ENCODE results near the gene RBM4. TPM values are rescaled to one million over a fixed set of nuclear protein-coding genes. Genes with fewer than 3 reads are reported as not detected.
A peak's percentile ranks its signal among the peaks of the same experiment; 100 is the strongest.

Gene RBM4
- polyA plus RNA-seq (2011; rRNA removed) (190 and 264 TPM in 2 replicates), polyA plus RNA-seq (2017; fragmentation: RNase III; extraction: RNeasy Plus Mini Kit Qiagen cat#74134 plus additional on column Dnase treatment) (164 to 171 TPM (median 168 TPM) in 3 replicates), polyA minus RNA-seq (2011; rRNA and poly(A)+ RNA removed) (131 and 144 TPM in 2 replicates)
- 185 and 196 TPM in 2 replicates for polyA plus RNA-seq (2012; cell fraction: cytosol; rRNA removed)
- 198 and 233 TPM in 2 replicates for polyA plus RNA-seq (2012; cell fraction: nucleus; rRNA removed)

DNA sequence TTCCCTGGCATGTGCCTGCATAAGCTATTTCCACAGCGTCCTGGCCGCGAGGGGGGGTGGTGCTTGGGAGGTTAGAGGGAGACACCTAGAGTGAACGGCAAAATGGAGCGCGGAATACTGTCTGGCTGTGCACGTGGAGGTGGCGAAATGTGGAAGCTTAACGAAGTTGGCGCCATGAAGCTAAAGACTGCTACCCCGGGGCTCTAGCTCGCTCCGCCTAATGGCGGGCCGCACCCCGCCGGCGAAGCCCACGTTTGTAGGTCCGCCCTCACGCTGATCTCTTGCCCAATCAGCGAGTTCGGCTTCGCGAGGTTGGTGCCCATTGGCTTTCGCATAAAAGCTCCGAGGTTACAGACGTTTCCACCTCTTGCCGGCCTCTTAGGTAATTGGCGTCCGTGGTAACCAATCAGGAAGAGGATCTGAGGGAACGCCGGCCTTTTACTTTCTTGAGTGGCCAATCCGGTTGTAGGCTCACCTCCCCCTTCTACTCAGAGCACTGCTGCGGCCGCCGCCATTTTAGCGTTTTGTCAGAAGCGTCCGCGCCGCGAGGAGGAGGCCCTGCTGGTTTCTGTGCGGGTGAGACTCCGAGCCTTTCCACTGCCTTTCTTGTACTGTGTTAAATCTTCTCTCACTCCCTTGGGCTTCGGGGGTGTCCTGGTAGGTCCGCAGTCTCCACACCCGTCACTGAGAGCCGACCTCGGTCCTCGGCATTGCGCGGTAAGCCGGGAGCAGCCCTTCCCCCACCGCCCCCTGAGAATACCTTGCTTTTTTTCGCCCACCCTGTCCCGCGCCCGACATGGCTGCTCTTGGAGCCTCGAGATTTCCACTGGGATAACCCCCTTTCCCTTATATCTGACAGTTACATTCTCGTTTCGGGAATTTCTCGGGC, at the start of gene RBM4:
Gene RBM4 (plus strand): TSS at position 527 of the 889 bp plus-strand sequence. CDS start 1,009 bp downstream, outside the sequence.
- H3K4me3 ChIP-seq = peak within 1 kb of the TSS; percentile 71
- peak within 1 kb of the TSS; percentile 88 to 91 for H3K27ac ChIP-seq
- CTCF ChIA-PET = interaction anchor here (0.7 to 2.9 kb wide), 21 partner anchors 9 to 252 kb away, joined by 3 to 12 read pairs (median 3); partner anchors contain the start of genes CTSF and RBM14
- ATAC-seq = peak; percentile 95
- POLR2A ChIA-PET = interaction anchor here (0.6 to 3.0 kb wide), 24 partner anchors 10 to 256 kb away, joined by 3 to 60 read pairs (median 6); partner anchors contain the start of genes CCDC87, CCS, CTSF and DPP3
- DNase-seq (ENCODE audit: low read depth in 1 of 2, low spot score in 1 of 2) = peak; percentile 99 to 100
- H3K4me1 ChIP-seq = peaks cover 44% of the 10 kb centered on the region
- H3K9me3 ChIP-seq = no peaks in the 10 kb centered on the region
- peak within 1 kb of the TSS; percentile 85 for H3K4me2 ChIP-seq
- FAIRE-seq = no peak
- 2% methylated on average over 33 of the region's 63 CpGs for WGBS (ENCODE audit: missing lambda C conversion rate)
- no peak for TF ChIP-seq FOXS1 (CRISPR knock-in tag; IDR thresholded peaks at IDR 0.05)
- no peak for TF ChIP-seq HOXB13 (CRISPR knock-in tag; IDR thresholded peaks at IDR 0.05; ENCODE audit: low read depth)
- no peak for TF ChIP-seq NFE2L2 (conservative IDR thresholded peaks at IDR 0.05; ENCODE audit: low read length)
- TF ChIP-seq ESRRA (IDR thresholded peaks at IDR 0.05; ENCODE audit: borderline replicate concordance, low read length) = no peak
- TF ChIP-seq FOSB (CRISPR knock-in tag; IDR thresholded peaks at IDR 0.05) = no peak
- no peak for TF ChIP-seq KDM1A (IDR thresholded peaks at IDR 0.05; ENCODE audit: low read depth)
- TF ChIP-seq KDM5A (IDR thresholded peaks at IDR 0.05) = no peak
- TF ChIP-seq HEYL (CRISPR knock-in tag; IDR thresholded peaks at IDR 0.05) = no peak
- TF ChIP-seq, protein P1, sequence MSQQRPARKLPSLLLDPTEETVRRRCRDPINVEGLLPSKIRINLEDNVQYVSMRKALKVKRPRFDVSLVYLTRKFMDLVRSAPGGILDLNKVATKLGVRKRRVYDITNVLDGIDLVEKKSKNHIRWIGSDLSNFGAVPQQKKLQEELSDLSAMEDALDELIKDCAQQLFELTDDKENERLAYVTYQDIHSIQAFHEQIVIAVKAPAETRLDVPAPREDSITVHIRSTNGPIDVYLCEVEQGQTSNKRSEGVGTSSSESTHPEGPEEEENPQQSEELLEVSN (IDR thresholded peaks at IDR 0.05; ENCODE audit: borderline replicate concordance, low read depth) = peak; percentile 79; the same call in 1 of the 2 replicates
- no peak for TF ChIP-seq HDAC2 (IDR thresholded peaks at IDR 0.05)
- TF ChIP-seq PBX3 (IDR thresholded peaks at IDR 0.05) = peak; percentile 94
- no peak for TF ChIP-seq CBX8 (IDR thresholded peaks at IDR 0.05)
- TF ChIP-seq ATOH8 (CRISPR knock-in tag; IDR thresholded peaks at IDR 0.05; ENCODE audit: low read depth) = 0 out of 2 replicates have a peak, but pooled peaks have one; percentile 20
- no peak; the same call in 1 of the 2 replicates for TF ChIP-seq RARB (CRISPR knock-in tag; IDR thresholded peaks at IDR 0.05)
- TF ChIP-seq PHF8 (IDR thresholded peaks at IDR 0.05; ENCODE audit: borderline replicate concordance, low read depth) = peak; percentile 82; the same call in 1 of the 2 replicates
- TF ChIP-seq REST (IDR thresholded peaks at IDR 0.05) = 0 out of 2 replicates have a peak, but pooled peaks have one; percentile 27
- peak; percentile 68 for TF ChIP-seq MYC (IDR thresholded peaks at IDR 0.05; ENCODE audit: borderline replicate concordance, low read length)
- TF ChIP-seq EHF (CRISPR knock-in tag; IDR thresholded peaks at IDR 0.05) = no peak
- no peak for TF ChIP-seq NPAS2 (CRISPR knock-in tag; IDR thresholded peaks at IDR 0.05; ENCODE audit: borderline replicate concordance)
- no peak for TF ChIP-seq ZSCAN20 (CRISPR knock-in tag; IDR thresholded peaks at IDR 0.05)
- TF ChIP-seq HOXB5 (CRISPR knock-in tag; IDR thresholded peaks at IDR 0.05) = peak; percentile 47; the same call in 1 of the 2 replicates
- TF ChIP-seq ZNF302 (CRISPR knock-in tag; IDR thresholded peaks at IDR 0.05) = no peak
- TF ChIP-seq CBX2 (IDR thresholded peaks at IDR 0.05; ENCODE audit: borderline replicate concordance, low read depth) = no peak
- TF ChIP-seq, protein P2, sequence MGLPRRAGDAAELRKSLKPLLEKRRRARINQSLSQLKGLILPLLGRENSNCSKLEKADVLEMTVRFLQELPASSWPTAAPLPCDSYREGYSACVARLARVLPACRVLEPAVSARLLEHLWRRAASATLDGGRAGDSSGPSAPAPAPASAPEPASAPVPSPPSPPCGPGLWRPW (IDR thresholded peaks at IDR 0.05) = no peak
- TF ChIP-seq EP300 (IDR thresholded peaks at IDR 0.05) = no peak
- TF ChIP-seq TFCP2L1 (CRISPR knock-in tag; IDR thresholded peaks at IDR 0.05) = no peak
- TF ChIP-seq MAZ (IDR thresholded peaks at IDR 0.05; ENCODE audit: borderline replicate concordance, low read depth, low read length) = no peak
- peak; percentile 76; the same call in 1 of the 2 replicates for TF ChIP-seq HOXA7 (CRISPR knock-in tag; IDR thresholded peaks at IDR 0.05)
- TF ChIP-seq SREBF2 (IDR thresholded peaks at IDR 0.05) = no peak
- TF ChIP-seq BHLHE40 (IDR thresholded peaks at IDR 0.05; ENCODE audit: low read depth, low read length) = no peak
- no peak for TF ChIP-seq ELK1 (IDR thresholded peaks at IDR 0.05; ENCODE audit: low read depth, low read length)
